HG02885 (cell line): ENCODE data around the gene STAG3.
"Not testable (repeated sequence)": the region's sequence is repeated elsewhere in the genome, so short reads cannot be mapped to it uniquely, and the experiment has no call there.

Experiments used
- ATAC-seq: cut with Tn5 transposase; IDR thresholded peaks from one replicate; pipeline ENCODE4 v1.9.1; 2021; ENCODE audit warnings: mild to moderate bottlenecking; ENCODE audit not compliant: unreplicated experiment, poor library complexity

Gene STAG3

GRCh38 chr7:100244988-100245605, 67.4 kb downstream of the STAG3 start:
- not testable (repeated sequence) for ATAC-seq

GRCh38 chr7:100246121-100246864, 68.6 kb downstream of the STAG3 start:
- ATAC-seq = not testable (repeated sequence)

GRCh38 chr7:100246865-100247137, 69.1 kb downstream of the STAG3 start:
- ATAC-seq = not testable (repeated sequence)

- no peak for ATAC-seq
Measured at GRCh38 chr7:100247152-100247757, 69.5 kb downstream of the STAG3 start.

- no peak for ATAC-seq
Measured at GRCh38 chr7:100248483-100248882, 70.8 kb downstream of the STAG3 start.

GRCh38 chr7:100257017-100257416, 79.3 kb downstream of the STAG3 start:
- no peak for ATAC-seq

- not testable (repeated sequence) for ATAC-seq
Measured at GRCh38 chr7:100259984-100260383, 82.3 kb downstream of the STAG3 start.

GRCh38 chr7:100262896-100263295, 85.2 kb downstream of the STAG3 start:
- not testable (repeated sequence) for ATAC-seq
